NOMO-1 treated with dmso at 0.1 percent for 144 hours (cell line): ENCODE data around the gene TSPAN12.
"Not testable (repeated sequence)": the region's sequence is repeated elsewhere in the genome, so short reads cannot be mapped to it uniquely, and the experiment has no call there.

Experiments
- DNase-seq: peaks from one replicate; lab custom pipeline; 2025; ENCODE audit not compliant: unreplicated experiment; lab: John Stamatoyannopoulos, UW

TSPAN12 gene

DNA sequence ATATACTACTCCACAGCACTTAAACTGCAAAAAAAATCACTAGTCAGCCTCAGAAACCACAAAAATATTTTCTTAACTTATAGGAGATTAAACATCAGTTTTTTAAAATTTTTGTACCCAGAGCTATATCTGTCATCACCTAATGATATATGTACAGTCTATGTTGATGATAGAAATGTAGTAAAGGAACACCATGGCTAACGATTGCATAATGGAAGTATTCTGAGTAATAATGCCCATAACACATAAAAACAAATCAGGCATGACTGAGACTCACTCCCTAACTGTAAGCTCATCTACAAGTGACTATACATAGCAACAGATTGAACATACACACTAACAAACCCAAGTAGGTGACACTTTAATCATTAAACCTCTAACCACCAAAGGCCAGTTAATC is 51.3 kb downstream of the TSPAN12 start:
- no peak for DNase-seq

GRCh38 chr7:120805636-120806388 is 52.1 kb downstream of the TSPAN12 start:
- DNase-seq: no peak

- no peak for DNase-seq
Measured at GRCh38 chr7:120802751-120803150, 55.2 kb downstream of the TSPAN12 start.

DNA sequence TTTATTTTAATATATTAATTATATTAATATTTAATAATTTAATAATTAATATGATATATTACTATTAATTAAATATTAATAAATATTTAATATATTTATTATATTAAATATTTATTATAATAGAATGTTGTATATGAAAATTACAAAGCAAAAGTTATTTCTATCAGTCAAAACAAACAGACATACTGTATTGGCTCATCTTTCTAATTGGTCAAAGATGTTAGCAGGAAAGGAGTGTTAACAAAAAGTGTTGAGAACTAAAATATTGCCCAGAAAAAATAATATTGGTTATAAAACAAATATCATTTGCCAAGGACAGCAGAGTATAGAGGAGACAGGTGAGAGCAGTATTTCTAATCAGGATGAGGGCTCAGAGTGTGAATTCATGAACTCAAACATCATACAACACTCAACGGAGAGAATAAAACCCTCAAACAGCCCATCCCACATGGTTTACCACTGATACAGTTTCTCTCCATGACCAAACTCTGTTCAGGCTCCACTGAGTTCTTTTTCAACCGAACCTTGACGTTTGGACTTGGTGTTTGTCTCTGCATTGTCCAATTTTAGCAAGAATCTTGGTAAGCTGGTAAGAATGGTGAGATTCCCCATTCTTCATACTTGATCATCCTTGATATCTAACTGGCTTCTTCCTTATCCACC is 58.0 kb downstream of the TSPAN12 start:
- no peak for DNase-seq

DNA sequence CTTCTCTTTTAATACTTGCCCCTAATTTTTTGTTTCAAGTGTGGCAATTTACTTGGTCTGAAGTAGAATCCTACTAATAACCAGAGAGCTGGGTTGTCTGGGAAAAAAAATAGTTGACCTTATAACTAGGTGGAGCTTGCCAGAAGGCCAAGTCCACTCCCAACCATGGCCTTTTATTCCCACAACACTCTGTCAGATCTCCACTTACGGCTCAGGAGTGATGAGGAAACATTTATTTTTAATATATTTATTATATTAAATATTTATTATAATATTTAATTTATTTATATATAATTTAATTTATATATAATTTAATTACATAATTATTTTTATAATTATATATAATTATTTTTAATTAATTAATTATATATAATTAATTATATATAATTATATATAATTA is 58.8 kb downstream of the TSPAN12 start:
- no peak for DNase-seq

DNA sequence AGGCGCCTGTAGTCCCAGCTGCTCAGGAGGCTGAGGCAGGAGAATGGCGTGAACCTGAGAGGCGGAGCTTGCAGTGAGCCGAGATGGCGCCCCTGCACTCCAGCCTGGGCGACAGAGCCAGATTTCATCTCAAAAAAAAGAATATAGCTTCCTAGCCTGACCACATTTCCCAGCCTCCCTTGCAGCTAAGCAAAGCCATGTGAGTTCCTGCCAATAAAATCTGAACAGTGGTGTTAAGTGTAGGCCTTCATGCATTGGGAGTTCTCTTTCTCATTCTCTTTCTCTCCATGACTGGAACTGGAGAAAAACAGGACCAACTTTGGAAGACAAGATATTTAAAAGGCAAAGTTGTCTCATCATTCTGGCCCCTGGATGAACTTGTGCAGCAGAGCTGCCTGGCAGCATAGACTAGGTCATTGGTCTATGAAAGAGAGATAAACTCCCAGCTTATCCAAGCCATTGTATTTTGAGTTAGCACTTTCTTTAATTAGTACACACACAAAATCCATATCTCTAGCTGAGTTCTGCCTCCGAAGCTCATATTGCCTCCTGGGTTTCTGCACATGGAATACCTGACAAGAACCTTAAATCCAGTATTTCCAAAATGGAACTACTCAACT is 60.8 kb downstream of the TSPAN12 start:
- no peak for DNase-seq

DNA sequence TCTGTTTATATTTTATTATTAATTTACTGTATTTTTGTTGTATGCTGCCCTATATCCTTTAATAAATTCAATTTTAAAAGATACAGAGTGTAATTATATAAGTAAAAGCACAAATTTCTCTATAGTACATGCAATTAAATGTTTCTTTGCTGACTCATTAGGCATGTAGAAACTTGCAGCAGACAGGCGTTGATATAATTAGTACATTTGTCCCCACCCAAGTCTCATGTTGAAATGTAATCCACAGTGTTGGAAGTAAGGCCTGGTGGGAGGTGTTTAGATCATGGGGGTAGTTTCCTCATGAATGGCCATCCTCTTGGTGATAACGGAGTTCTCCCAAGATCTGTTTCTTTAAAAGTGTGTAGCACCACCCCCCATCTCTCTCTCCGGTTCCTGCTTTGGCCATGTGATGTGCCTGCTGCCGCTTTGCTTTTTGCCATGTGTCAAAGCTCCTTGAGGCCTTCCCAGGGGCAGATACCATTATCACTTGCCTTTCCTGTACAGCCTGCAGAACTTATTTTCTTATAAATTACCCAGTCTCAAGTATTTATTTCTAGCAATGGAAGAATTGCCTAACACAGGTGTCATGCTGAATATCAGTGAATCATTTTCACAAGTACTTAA is 63.7 kb downstream of the TSPAN12 start:
- no peak for DNase-seq

DNA sequence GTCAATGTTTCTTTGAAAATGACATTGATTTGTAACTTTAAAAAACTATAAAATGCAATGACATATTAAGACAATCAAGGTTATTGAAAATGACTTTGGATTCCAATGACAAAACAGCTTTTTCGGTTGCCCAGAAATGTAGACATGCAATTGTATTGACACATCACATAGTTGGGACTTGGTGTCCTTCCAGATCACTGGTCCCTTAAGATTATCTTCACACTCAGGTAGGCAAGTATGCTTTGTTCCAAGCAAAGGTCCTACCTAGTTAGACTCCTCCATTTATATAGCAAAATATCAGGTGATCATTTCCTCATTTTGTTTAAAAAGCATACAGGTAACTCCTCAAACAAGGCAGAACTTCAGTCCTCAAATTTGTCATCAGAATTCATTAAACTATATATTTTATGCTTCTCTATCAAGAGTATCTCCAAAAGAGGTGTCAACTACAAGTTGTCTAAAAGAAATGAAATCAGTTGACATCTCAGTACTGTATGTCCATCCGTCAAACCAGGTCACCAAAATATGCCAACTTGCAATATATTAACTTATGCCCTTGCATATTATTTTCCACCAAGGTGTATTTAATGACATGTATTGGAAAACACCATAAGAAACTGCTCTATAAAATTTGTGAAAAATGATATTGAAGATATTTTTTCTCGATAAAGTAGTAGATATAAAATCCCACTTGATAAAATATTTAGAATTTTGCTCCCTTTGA is 64.6 kb downstream of the TSPAN12 start:
- no peak for DNase-seq

DNA sequence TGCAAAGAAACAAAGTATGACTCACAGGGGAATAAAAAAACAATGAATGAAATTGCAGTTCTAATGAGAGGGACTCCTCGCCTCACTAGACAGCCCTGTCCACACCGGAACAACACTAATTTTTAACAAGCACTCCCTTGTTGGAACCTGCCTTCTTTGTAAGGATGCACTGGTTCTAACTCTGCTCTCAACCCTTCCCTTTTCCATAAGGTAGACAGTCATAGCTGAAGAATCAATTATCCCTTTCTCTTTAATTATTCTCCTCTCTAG is 65.1 kb downstream of the TSPAN12 start:
- DNase-seq: no peak

- no peak for DNase-seq
Measured at GRCh38 chr7:120792091-120792860, 65.7 kb downstream of the TSPAN12 start.

GRCh38 chr7:120785095-120785494 is 72.8 kb downstream of the TSPAN12 start:
- DNase-seq: no peak

DNA sequence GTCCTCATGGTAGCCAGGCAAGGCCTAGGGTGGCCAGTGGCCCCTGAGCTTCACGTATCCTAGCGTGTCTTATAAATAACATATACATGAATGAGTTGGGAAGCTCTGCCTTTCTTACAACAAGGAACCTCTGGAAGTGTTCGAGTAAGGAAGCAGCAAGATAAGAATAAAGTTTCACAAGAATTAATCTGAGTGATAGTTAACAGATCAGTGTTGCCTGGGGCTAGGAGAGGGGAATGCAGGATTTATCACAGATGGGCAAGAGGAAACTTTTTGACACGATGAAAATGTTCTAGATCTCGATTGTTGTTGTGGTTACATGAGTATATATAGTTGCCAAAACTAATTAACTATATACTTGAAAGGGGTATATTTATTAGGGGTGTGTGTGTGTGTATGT is 74.2 kb downstream of the TSPAN12 start:
- no peak for DNase-seq

DNA sequence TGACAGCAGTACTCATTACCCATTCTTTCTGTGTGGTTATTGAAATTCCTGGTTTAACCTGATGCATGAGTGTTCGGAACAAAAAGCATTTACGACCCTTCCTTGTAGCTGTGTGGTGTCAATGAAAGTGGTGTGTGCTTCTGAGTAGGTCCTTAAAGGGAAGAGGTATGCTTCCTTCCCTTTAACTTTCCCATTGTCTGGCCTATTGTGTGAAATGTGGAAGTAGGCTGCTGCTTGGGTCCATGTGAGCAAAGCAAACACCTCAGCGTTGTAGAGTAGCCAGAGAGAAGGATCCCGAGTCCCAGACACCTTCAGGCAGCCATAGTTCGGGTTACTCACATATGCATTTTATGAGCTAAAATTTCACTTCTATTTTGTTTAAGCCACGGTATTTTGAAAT is 74.7 kb downstream of the TSPAN12 start:
- DNase-seq: no peak

- not testable (repeated sequence) for DNase-seq
Measured at GRCh38 chr7:120781924-120782323, 76.0 kb downstream of the TSPAN12 start.

- DNase-seq: no peak
Measured at GRCh38 chr7:120780938-120781337, 77.0 kb downstream of the TSPAN12 start.

GRCh38 chr7:120780451-120780850 is 77.5 kb downstream of the TSPAN12 start:
- DNase-seq: not testable (repeated sequence)

- not testable (repeated sequence) for DNase-seq
Measured at GRCh38 chr7:120779078-120779477, 78.9 kb downstream of the TSPAN12 start.

GRCh38 chr7:120775755-120776154 is 82.2 kb downstream of the TSPAN12 start:
- no peak for DNase-seq

- DNase-seq: no peak
Measured at GRCh38 chr7:120774481-120774880, 83.5 kb downstream of the TSPAN12 start.

DNA sequence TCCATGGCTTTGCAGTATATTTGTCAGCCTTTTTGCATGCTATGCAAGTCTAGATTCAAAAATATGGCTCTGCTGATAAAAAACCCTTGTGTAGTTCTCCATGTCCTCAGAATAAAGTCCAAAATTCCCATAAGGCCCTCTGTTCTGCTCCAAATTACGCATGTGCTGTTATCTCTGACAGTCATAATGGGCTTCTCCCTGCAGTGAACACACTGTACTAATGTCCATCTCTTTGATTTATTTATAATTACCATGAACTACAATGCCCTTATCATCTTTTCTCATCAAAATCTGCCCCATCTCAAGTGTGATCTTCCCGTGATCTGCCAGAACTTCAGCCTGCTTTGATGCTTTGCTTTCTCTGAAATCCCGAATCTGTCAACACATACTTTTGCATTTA is 87.7 kb downstream of the TSPAN12 start:
- DNase-seq: no peak

GRCh38 chr7:120760851-120761250 is 97.1 kb downstream of the TSPAN12 start:
- DNase-seq: no peak
